ENCODE data around the gene ATP6V0B.

The ATP6V0B gene

GRCh38 chr1:43969746-43970466 lies 4.9 kb upstream of the ATP6V0B start, which contains the start of gene DPH2:
TSS of gene DPH2 (plus strand) at chr1:43970010. CDS start at chr1:43970176, 166 bp downstream.
- peak; percentile 98 for DNase-seq
- Histone ChIP-seq H3K4me3 (ENCODE audit: low read depth, low read length) (peak within 1 kb of the TSS; percentile 62), H3K27ac (peak within 1 kb of the TSS; percentile 11; the same call in 1 of the 2 replicates), H3K9me3 (ENCODE audit: severe bottlenecking) (no peaks in the 10 kb centered on the region), H3K27me3 (ENCODE audit: insufficient read depth, low read depth, severe bottlenecking) (no peaks in the 10 kb centered on the region), H3K36me3 (peaks cover 34% of the 10 kb centered on the region)
- no peak for TF ChIP-seq CTCF (IDR thresholded peaks at IDR 0.05; ENCODE audit: low read depth, low read length)

GRCh38 chr1:43970502-43970901 lies 4.3 kb upstream of the ATP6V0B start:
- Histone ChIP-seq H3K27ac (no peak overlapping the region), H3K4me3 (ENCODE audit: low read depth, low read length) (peak overlapping the region; percentile 62), H3K36me3 (peaks cover 35% of the 10 kb centered on the region)

GRCh38 chr1:43970911-43971310 lies 3.8 kb upstream of the ATP6V0B start:
- Histone ChIP-seq H3K4me3 (ENCODE audit: low read depth, low read length) (no peak overlapping the region), H3K27me3 (ENCODE audit: insufficient read depth, low read depth, severe bottlenecking) (no peaks in the 10 kb centered on the region), H3K27ac (no peak overlapping the region), H3K9me3 (ENCODE audit: severe bottlenecking) (no peaks in the 10 kb centered on the region), H3K36me3 (peaks cover 36% of the 10 kb centered on the region)
- TF ChIP-seq CTCF (IDR thresholded peaks at IDR 0.05; ENCODE audit: low read depth, low read length): no peak
- DNase-seq: no peak

More at GRCh38 chr1:43970502-43970901, 4.3 kb upstream of the ATP6V0B start:
- no peak for TF ChIP-seq CTCF (IDR thresholded peaks at IDR 0.05; ENCODE audit: low read depth, low read length)
- Histone ChIP-seq H3K9me3 (ENCODE audit: severe bottlenecking) (no peaks in the 10 kb centered on the region), H3K27me3 (ENCODE audit: insufficient read depth, low read depth, severe bottlenecking) (no peaks in the 10 kb centered on the region)
- DNase-seq: no peak

GRCh38 chr1:43971336-43971980 lies 3.3 kb upstream of the ATP6V0B start:
- Histone ChIP-seq H3K9me3 (ENCODE audit: severe bottlenecking) (no peaks in the 10 kb centered on the region), H3K4me3 (ENCODE audit: low read depth, low read length) (no peak overlapping the region), H3K36me3 (peaks cover 42% of the 10 kb centered on the region), H3K27ac (no peak overlapping the region), H3K27me3 (ENCODE audit: insufficient read depth, low read depth, severe bottlenecking) (no peaks in the 10 kb centered on the region)
- no peak for TF ChIP-seq CTCF (IDR thresholded peaks at IDR 0.05; ENCODE audit: low read depth, low read length)
- DNase-seq: no peak

- TF ChIP-seq CTCF (IDR thresholded peaks at IDR 0.05; ENCODE audit: low read depth, low read length): no peak
- Histone ChIP-seq H3K27me3 (ENCODE audit: insufficient read depth, low read depth, severe bottlenecking) (no peaks in the 10 kb centered on the region), H3K36me3 (peaks cover 49% of the 10 kb centered on the region), H3K4me3 (ENCODE audit: low read depth, low read length) (peak overlapping the region; percentile 74), H3K27ac (peak overlapping the region; percentile 85; the same call in 1 of the 2 replicates), H3K9me3 (ENCODE audit: severe bottlenecking) (no peaks in the 10 kb centered on the region)
- DNase-seq: no peak
Observed at GRCh38 chr1:43973981-43974442, 748 bp upstream of the ATP6V0B start.

Data from WERI-Rb-1 (cell line).